Prostate gland (tissue), 2 donors: ENCODE results near the gene CACNA1A. TPM values are rescaled to one million over a fixed set of nuclear protein-coding genes. Genes with fewer than 3 reads are reported as not detected.

Experiments
- DNase-seq: peaks from one replicate; pipeline ENCODE4 v3.0.0-alpha.2; 2019; ENCODE audit warnings: low spot score
- H3K27ac ChIP-seq, 2 donors: fragments of 200-600 bp; sonication (generic); 2 replicates each; pipeline ENCODE4 v1.5.1; 2017 to 2019
- H3K27me3 ChIP-seq: fragments of 200-600 bp; sonication (generic); replicated peaks from 2 replicates; pipeline ENCODE4 v1.5.1; 2019; ENCODE audit not compliant: insufficient read depth
- H3K36me3 ChIP-seq, 2 donors: fragments of 200-600 bp; sonication (generic); 1 replicate in 1 of 2; 2 replicates in 1 of 2; pipeline versions ENCODE4 v1.5.1 to v1.8.1; 2017 to 2019
- H3K4me1 ChIP-seq: fragments of 200-600 bp; sonication (generic); replicated peaks from 2 replicates; pipeline ENCODE4 v1.5.1; 2019
- H3K4me3 ChIP-seq, 2 donors: fragments of 200-600 bp; sonication (generic); 2 replicates each; pipeline ENCODE4 v1.5.1; 2017 to 2019
- H3K9me3 ChIP-seq: fragments of 200-600 bp; sonication (generic); 2 replicates; pipeline ENCODE4 v1.5.1; 2017
- CTCF ChIP-seq, 4 experiments: fragments of 200-600 bp in 2 of 4; fragments of 450-650 bp in 2 of 4; sonication (generic) in 2 of 4; IDR thresholded peaks; 1 replicate in 3 of 4; 2 replicates in 1 of 4; pipeline ENCODE4 v1.5.1; 2016 to 2019; ENCODE audit warnings: antibody characterized with exemption in 4 of 4, mild to moderate bottlenecking in 2 of 4, moderate library complexity in 2 of 4
- POLR2A ChIP-seq: fragments of 450-650 bp; IDR thresholded peaks from one replicate; pipeline ENCODE4 v1.6.1; 2016; ENCODE audit warnings: antibody characterized with exemption, mild to moderate bottlenecking
- POLR2AphosphoS5 ChIP-seq: sonication (generic); formaldehyde crosslinking; IDR thresholded peaks from one replicate; pipeline ENCODE4 v1.6.1; 2017; ENCODE audit warnings: antibody characterized with exemption
- WGBS: methylation state at CpG from one replicate; pipeline ENCODE4 v1.1.5; 2018; 5-methylcytosine and 5-hydroxymethylcytosine counted together
- intact Hi-C: fragments of 100-400 bp; cut with DNase I; formaldehyde crosslinking; loops from one replicate; pipeline ENCODE4 v1.14.2; 2022
- total RNA-seq, 2 donors: library from RNA; depleted of rRNA; stranded (reverse); fragments of >200 nt; gene quantifications; one replicate each; pipeline ENCODE4 v1.1.0, GENCODE V29; 2016

The CACNA1A gene
- total RNA-seq, 2 donors from 2014 or later = 0.46 to 12.4 TPM

GRCh38 chr19:13502231-13502630 is 4.0 kb downstream of the CACNA1A start:
- no peak for DNase-seq
- TF ChIP-seq POLR2AphosphoS5 (no peak), POLR2A (no peak), CTCF (IDR thresholded peaks at IDR 0.05) (no peak)
- intact Hi-C loops = no loop called here
- no peaks in the 10 kb centered on the region for H3K9me3 ChIP-seq
- H3K27ac ChIP-seq = no peak overlapping the region
- no peaks in the 10 kb centered on the region for H3K4me1 ChIP-seq
- no peaks in the 10 kb centered on the region for H3K36me3 ChIP-seq
- peaks cover 13% of the 10 kb centered on the region for H3K27me3 ChIP-seq
- H3K4me3 ChIP-seq = no peak overlapping the region
- WGBS = 83% methylated on average over 6 of the region's 6 CpGs

- Histone ChIP-seq H3K4me3 (no peak overlapping the region), H3K36me3 (no peaks in the 10 kb centered on the region), H3K9me3 (no peaks in the 10 kb centered on the region), H3K4me1 (no peaks in the 10 kb centered on the region), H3K27me3 (peaks cover 3% of the 10 kb centered on the region), H3K27ac (no peak overlapping the region)
- DNase-seq = no peak
- intact Hi-C loops = no loop called here
- 86% methylated on average over 9 of the region's 9 CpGs for WGBS
- TF ChIP-seq POLR2AphosphoS5 = no peak
- no peak for TF ChIP-seq CTCF (IDR thresholded peaks at IDR 0.05)
- no peak for TF ChIP-seq POLR2A
Observed at GRCh38 chr19:13499692-13500091, 6.6 kb downstream of the CACNA1A start.

- H3K36me3 ChIP-seq = no peaks in the 10 kb centered on the region
- no peak overlapping the region for H3K4me3 ChIP-seq
- no peaks in the 10 kb centered on the region for H3K9me3 ChIP-seq
- H3K4me1 ChIP-seq = no peaks in the 10 kb centered on the region
- TF ChIP-seq POLR2A = no peak
- TF ChIP-seq CTCF (IDR thresholded peaks at IDR 0.05) = no peak
- no peak for TF ChIP-seq POLR2AphosphoS5
- 45% methylated on average over 1 of the region's 1 CpG for WGBS
- H3K27me3 ChIP-seq = peaks cover under 1% of the 10 kb centered on the region
- DNase-seq = no peak
- intact Hi-C loops = no loop called here
- no peak overlapping the region for H3K27ac ChIP-seq
Observed at GRCh38 chr19:13493516-13494310, 12.6 kb downstream of the CACNA1A start.

GRCh38 chr19:13492128-13492527 is 14.2 kb downstream of the CACNA1A start:
- no peak overlapping the region for H3K4me3 ChIP-seq
- intact Hi-C loops = no loop called here
- H3K9me3 ChIP-seq = no peaks in the 10 kb centered on the region
- no peaks in the 10 kb centered on the region for H3K4me1 ChIP-seq
- H3K27ac ChIP-seq = no peak overlapping the region
- TF ChIP-seq POLR2AphosphoS5 = no peak
- TF ChIP-seq POLR2A = no peak
- TF ChIP-seq CTCF (IDR thresholded peaks at IDR 0.05) = no peak
- WGBS = 13% methylated on average over 3 of the region's 3 CpGs
- H3K27me3 ChIP-seq = peaks cover 2% of the 10 kb centered on the region
- no peak for DNase-seq
- no peaks in the 10 kb centered on the region for H3K36me3 ChIP-seq

GRCh38 chr19:13487985-13488384 is 18.3 kb downstream of the CACNA1A start:
- no peak for DNase-seq
- Histone ChIP-seq H3K36me3 (no peaks in the 10 kb centered on the region), H3K27me3 (peaks cover 2% of the 10 kb centered on the region), H3K4me1 (no peaks in the 10 kb centered on the region), H3K27ac (no peak overlapping the region), H3K9me3 (no peaks in the 10 kb centered on the region), H3K4me3 (no peak overlapping the region)
- TF ChIP-seq POLR2A (no peak), POLR2AphosphoS5 (no peak), CTCF (IDR thresholded peaks at IDR 0.05) (no peak)
- intact Hi-C loops = no loop called here
- WGBS = 92% methylated on average over 1 of the region's 1 CpG
